HFF-Myc (cell line): ENCODE data around the gene DAAM1.
A peak's percentile ranks its signal among the peaks of the same experiment; 100 is the strongest.

Experiments
- DNase-seq: peaks from one replicate; pipeline ENCODE4 v3.0.0-alpha.2; 2011; ENCODE audit warnings: low read depth; ENCODE audit errors: extremely low read depth
- H3K4me3 ChIP-seq: replicated peaks from 2 replicates; pipeline ENCODE4 v1.5.1; 2011; ENCODE audit warnings: low read depth, mild to moderate bottlenecking, control low read depth, low read length
- CTCF ChIP-seq: IDR thresholded peaks from 2 replicates; pipeline ENCODE4 v1.5.1; 2012; ENCODE audit warnings: mild to moderate bottlenecking, low read depth, low read length, control low read depth; ENCODE audit errors: missing control alignments

Gene DAAM1

GRCh38 chr14:59349258-59349701, 160.8 kb downstream of the DAAM1 start:
- no peak overlapping the region for H3K4me3 ChIP-seq
- DNase-seq = no peak
- no peak for TF ChIP-seq CTCF

GRCh38 chr14:59352961-59353360, 164.5 kb downstream of the DAAM1 start:
- no peak overlapping the region for H3K4me3 ChIP-seq
- no peak for TF ChIP-seq CTCF
- no peak for DNase-seq

GRCh38 chr14:59354666-59355065, 166.2 kb downstream of the DAAM1 start:
- no peak for TF ChIP-seq CTCF
- DNase-seq = no peak

GRCh38 chr14:59355091-59355490, 166.6 kb downstream of the DAAM1 start:
- no peak for TF ChIP-seq CTCF
- DNase-seq = no peak
- no peak overlapping the region for H3K4me3 ChIP-seq

More at GRCh38 chr14:59354666-59355065, 166.2 kb downstream of the DAAM1 start:
- H3K4me3 ChIP-seq = no peak overlapping the region

- TF ChIP-seq CTCF = no peak
- H3K4me3 ChIP-seq = no peak overlapping the region
- DNase-seq = no peak
Observed at GRCh38 chr14:59356312-59356711, 167.8 kb downstream of the DAAM1 start.

- DNase-seq = no peak
- no peak overlapping the region for H3K4me3 ChIP-seq
- TF ChIP-seq CTCF = no peak
Observed at GRCh38 chr14:59356767-59357166, 168.3 kb downstream of the DAAM1 start.

GRCh38 chr14:59358102-59358501, 169.6 kb downstream of the DAAM1 start:
- no peak for TF ChIP-seq CTCF
- DNase-seq = peak; percentile 91
- H3K4me3 ChIP-seq = no peak overlapping the region
